ENCODE measurements around the gene ZNF500.

Gene ZNF500

GRCh38 chr16:4801962-4802658, 35.1 kb upstream of the ZNF500 start, which contains the start of gene ROGDI (continued):
- TF ChIP-seq ZNF518A (tag by site-specific recombination; conservative IDR thresholded peaks at IDR 0.05; ENCODE audit: low read depth) (no peak), ZNF174 (tag by site-specific recombination; IDR thresholded peaks at IDR 0.05) (no peak), ZNF335 (tag by site-specific recombination; conservative IDR thresholded peaks at IDR 0.05) (peak; percentile 87), ZNF501 (tag by site-specific recombination; IDR thresholded peaks at IDR 0.05) (0 out of 2 replicates have a peak, but pooled peaks have one; percentile 45), ZNF169 (tag by site-specific recombination; IDR thresholded peaks at IDR 0.05) (no peak), SP3 (tag by site-specific recombination; IDR thresholded peaks at IDR 0.05) (0 out of 2 replicates have a peak, but pooled peaks have one; percentile 69), HOXC10 (CRISPR knock-in tag; IDR thresholded peaks at IDR 0.05) (no peak), ZSCAN23 (tag by site-specific recombination; IDR thresholded peaks at IDR 0.05) (no peak), ZNF488 (tag by site-specific recombination; IDR thresholded peaks at IDR 0.05) (no peak), ZNF10 (tag by site-specific recombination; IDR thresholded peaks at IDR 0.05) (no peak), ZNF138 (tag by site-specific recombination; IDR thresholded peaks at IDR 0.05; ENCODE audit: borderline replicate concordance) (no peak), ZBTB17 (tag by site-specific recombination; IDR thresholded peaks at IDR 0.05) (peak; percentile 55; the same call in 1 of the 2 replicates), ZNF664 (tag by site-specific recombination; IDR thresholded peaks at IDR 0.05) (no peak), ZXDB (tag by site-specific recombination; IDR thresholded peaks at IDR 0.05) (0 out of 2 replicates have a peak, but pooled peaks have one; percentile 34), KLF8 (tag by site-specific recombination; IDR thresholded peaks at IDR 0.05) (no peak), ZBTB20 (tag by site-specific recombination; IDR thresholded peaks at IDR 0.05) (no peak; the same call in 1 of the 2 replicates), SCRT2 (tag by site-specific recombination; IDR thresholded peaks at IDR 0.05) (peak; percentile 24; the same call in 1 of the 2 replicates), ZNF548 (tag by site-specific recombination; IDR thresholded peaks at IDR 0.05) (no peak), ZSCAN4 (tag by site-specific recombination; IDR thresholded peaks at IDR 0.05) (no peak), ZNF585B (tag by site-specific recombination; IDR thresholded peaks at IDR 0.05) (no peak), SP2 (tag by site-specific recombination; IDR thresholded peaks at IDR 0.05) (peak; percentile 63), ZNF311 (tag by site-specific recombination; IDR thresholded peaks at IDR 0.05; ENCODE audit: borderline replicate concordance) (no peak), ZEB2 (tag by site-specific recombination; IDR thresholded peaks at IDR 0.05) (peak; percentile 70), GLI2 (tag by site-specific recombination; IDR thresholded peaks at IDR 0.05; ENCODE audit: borderline replicate concordance, low read depth) (no peak), BCL11A (tag by site-specific recombination; IDR thresholded peaks at IDR 0.05; ENCODE audit: low read depth) (no peak), ZBTB49 (tag by site-specific recombination; IDR thresholded peaks at IDR 0.05; ENCODE audit: low read depth) (no peak), GLI4 (tag by site-specific recombination; IDR thresholded peaks at IDR 0.05) (no peak), ZNF530 (tag by site-specific recombination; IDR thresholded peaks at IDR 0.05; ENCODE audit: low read depth) (no peak), ZBTB44 (tag by site-specific recombination; IDR thresholded peaks at IDR 0.05) (no peak; the same call in 1 of the 2 replicates), ZNF544 (tag by site-specific recombination; IDR thresholded peaks at IDR 0.05) (no peak), ZBTB1 (tag by site-specific recombination; IDR thresholded peaks at IDR 0.05) (no peak)

All from HEK293 (cell line).